IPS-11a (cell line): ENCODE results near the gene DNAJC15.

Source experiments
- H3K4me3 ChIP-seq: one replicate; pipeline ENCODE4 v1.5.1; 2013; ENCODE audit warnings: low read depth, low read length, control low read depth

Gene DNAJC15

GRCh38 chr13:43023289-43023963, at the start of gene DNAJC15:
Gene DNAJC15, plus strand, starts transcription at chr13:43023586. Its CDS starts 41 bp downstream, at chr13:43023627.
- H3K4me3 ChIP-seq = peak within 1 kb of the TSS; percentile 56

GRCh38 chr13:42976066-42976465, 47.3 kb upstream of the DNAJC15 start:
- H3K4me3 ChIP-seq = no peak overlapping the region

GRCh38 chr13:42977219-42977659, 46.1 kb upstream of the DNAJC15 start:
- H3K4me3 ChIP-seq = no peak overlapping the region

DNA sequence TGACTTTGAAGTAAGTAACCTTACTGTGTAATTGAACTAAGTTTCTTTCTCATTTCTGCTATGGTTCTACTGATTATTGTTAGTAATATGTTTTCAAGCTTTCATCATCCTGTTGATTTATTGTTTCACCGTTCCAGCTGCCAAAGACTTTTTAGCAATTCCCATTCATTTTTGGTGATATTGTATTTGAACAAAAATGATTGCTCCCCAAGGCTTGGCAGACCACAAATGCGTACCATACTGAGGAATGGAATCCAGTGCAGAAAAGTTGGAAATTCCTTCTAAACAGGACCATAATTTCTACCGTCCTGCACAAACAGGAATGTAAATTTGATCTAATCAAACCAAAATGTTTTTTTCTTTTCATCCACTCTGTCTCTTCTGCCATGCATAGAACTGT, 42.1 kb upstream of the DNAJC15 start:
- H3K4me3 ChIP-seq = no peak overlapping the region

- no peak overlapping the region for H3K4me3 ChIP-seq
Observed at GRCh38 chr13:42981853-42982252, 41.5 kb upstream of the DNAJC15 start.

- H3K4me3 ChIP-seq = no peak overlapping the region
Observed at GRCh38 chr13:42984026-42984425, 39.4 kb upstream of the DNAJC15 start.

DNA sequence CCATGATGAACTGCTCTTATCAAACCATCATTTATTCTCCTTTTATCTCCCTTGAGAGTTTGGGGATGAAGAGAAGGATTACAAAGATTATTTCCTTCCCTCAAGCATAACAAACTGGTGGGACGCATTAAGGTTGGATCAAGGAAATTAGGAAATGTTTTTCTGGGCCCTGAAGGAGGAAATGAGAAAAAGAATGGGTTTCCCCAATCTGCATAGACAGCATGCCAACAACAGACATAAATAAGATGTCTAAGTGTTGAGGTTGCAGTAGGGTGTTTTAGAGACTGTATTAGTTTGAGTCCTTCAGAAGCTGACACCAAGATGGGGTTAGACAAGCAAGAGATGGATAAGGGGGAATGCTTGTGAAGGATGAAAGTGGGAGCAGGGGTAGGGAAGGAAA, 38.7 kb upstream of the DNAJC15 start:
- H3K4me3 ChIP-seq = no peak overlapping the region

- H3K4me3 ChIP-seq = no peak overlapping the region
Observed at GRCh38 chr13:42985312-42986175, 37.8 kb upstream of the DNAJC15 start.

GRCh38 chr13:42986176-42986574, 37.2 kb upstream of the DNAJC15 start:
- H3K4me3 ChIP-seq = no peak overlapping the region

DNA sequence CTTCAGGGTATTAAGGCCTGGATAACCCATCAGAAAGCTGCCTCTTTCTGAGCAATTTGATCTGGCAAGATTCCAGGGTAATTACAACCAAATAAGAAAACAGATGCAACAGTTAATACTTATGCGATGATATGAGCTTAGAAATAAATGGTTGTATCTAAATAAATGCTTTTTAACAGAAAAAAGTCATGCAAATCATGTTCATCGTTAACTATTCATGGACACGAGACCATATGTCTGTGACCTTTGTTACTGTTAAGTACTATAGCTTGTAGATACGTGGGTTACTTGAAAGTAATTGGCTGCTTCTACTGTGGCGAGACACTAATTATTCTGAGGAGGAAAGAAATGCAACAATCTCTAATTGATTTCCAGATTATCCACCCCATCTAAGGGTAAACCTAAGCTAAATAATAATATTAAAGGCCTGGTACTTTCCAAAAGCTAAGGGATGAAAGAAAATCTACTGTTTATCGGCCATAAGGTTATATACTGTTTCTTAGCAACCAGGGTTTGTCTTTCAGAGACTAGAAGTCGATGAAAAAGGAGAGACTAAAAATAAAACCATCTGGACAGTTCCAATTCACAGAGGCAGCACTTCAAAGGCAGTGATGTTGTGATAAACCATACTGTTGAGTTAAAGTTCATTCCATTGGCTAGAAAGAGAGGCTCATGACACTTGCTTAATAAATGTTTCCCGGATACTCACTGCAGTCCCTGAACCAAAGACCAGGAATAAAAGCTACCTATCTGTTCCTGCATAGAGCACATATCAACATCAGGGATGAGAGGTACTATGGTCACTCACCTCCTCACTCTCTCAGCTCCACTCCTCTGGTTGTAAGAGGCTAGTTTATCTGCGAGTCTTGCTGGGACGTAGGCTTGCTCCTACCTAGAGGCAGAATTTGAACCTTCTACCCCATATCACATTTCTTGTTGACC, 32.8 kb upstream of the DNAJC15 start:
- no peak overlapping the region for H3K4me3 ChIP-seq

- peak overlapping the region; percentile 28 for H3K4me3 ChIP-seq
Observed at GRCh38 chr13:42991233-42991897, 32.0 kb upstream of the DNAJC15 start.

GRCh38 chr13:42991898-42992763, 31.3 kb upstream of the DNAJC15 start, which contains the start of gene EPSTI1:
Gene EPSTI1, minus strand, starts transcription at chr13:42992241. Its CDS starts 76 bp downstream, at chr13:42992165.
- H3K4me3 ChIP-seq = peak within 1 kb of the TSS; percentile 28

GRCh38 chr13:42992764-42993122, 30.6 kb upstream of the DNAJC15 start:
- H3K4me3 ChIP-seq = no peak overlapping the region

- H3K4me3 ChIP-seq = no peak overlapping the region
Observed at GRCh38 chr13:42994878-42995277, 28.5 kb upstream of the DNAJC15 start.

DNA sequence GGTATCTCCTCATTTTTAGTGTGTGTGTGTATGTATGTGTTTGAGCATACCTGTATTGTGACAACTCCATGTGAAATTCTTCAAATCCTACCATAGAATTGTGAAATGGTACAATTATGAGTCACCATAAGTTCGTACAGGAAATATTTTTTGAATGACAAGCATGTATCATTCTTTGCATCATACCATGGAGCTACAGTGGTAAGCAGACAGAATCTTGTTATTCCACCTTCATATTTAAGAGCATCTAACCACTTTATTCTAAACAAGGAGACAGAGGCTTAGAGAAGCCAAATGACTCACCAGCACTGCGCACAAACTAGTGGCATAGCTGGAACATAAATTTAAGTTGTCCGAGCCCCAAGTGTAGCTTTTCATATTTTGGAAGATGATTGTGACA, 26.8 kb upstream of the DNAJC15 start:
- H3K4me3 ChIP-seq = no peak overlapping the region

DNA sequence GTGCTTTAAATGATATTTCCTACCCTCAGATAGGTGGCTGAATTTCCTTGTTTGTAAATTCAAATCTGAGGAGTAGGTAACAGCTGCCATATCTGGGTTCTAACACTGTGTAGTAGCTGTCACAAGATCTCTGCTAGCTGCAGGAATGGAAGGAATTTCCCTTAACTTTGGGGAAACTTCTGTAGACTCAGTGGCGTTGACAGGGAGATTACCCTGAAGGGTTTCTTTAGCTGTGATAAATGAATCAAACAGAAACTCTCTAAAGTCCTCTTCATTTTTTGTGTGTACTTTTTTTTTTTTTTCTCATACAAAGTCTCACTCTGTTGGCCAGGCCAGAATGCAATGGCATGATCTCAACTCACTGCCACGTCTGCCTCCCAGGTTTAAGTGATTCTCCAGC, 26.0 kb upstream of the DNAJC15 start:
- H3K4me3 ChIP-seq = no peak overlapping the region

- no peak overlapping the region for H3K4me3 ChIP-seq
Observed at GRCh38 chr13:42999491-42999890, 23.9 kb upstream of the DNAJC15 start.

- no peak overlapping the region for H3K4me3 ChIP-seq
Observed at GRCh38 chr13:43000676-43001075, 22.7 kb upstream of the DNAJC15 start.

DNA sequence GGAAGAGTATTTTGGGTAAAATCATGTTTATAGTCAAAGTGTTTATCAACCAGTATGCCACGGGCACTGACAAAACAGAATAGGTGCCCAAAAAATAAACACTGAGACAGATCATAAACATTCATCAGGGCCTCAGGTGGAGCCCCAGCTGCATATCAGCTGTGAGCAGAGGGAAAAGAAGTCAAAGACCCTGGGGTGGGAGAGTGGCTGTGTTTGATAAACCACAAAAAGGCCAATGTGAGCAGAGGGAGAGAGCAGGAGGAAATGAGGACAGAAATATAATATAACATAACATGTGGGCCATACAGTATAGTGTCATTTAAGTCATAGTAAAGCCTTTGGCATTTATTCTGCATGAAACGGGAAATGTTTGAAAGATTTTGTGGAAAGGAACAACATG, 21.4 kb upstream of the DNAJC15 start:
- H3K4me3 ChIP-seq = no peak overlapping the region

- H3K4me3 ChIP-seq = no peak overlapping the region
Observed at GRCh38 chr13:43003010-43003409, 20.4 kb upstream of the DNAJC15 start.
